ENCODE data around the gene SPART. TPM values are rescaled to one million over a fixed set of nuclear protein-coding genes. Genes with fewer than 3 reads are reported as not detected.

Gene SPART
- total RNA-seq, 1 donor from 2014 or later = 88.5 TPM

DNA sequence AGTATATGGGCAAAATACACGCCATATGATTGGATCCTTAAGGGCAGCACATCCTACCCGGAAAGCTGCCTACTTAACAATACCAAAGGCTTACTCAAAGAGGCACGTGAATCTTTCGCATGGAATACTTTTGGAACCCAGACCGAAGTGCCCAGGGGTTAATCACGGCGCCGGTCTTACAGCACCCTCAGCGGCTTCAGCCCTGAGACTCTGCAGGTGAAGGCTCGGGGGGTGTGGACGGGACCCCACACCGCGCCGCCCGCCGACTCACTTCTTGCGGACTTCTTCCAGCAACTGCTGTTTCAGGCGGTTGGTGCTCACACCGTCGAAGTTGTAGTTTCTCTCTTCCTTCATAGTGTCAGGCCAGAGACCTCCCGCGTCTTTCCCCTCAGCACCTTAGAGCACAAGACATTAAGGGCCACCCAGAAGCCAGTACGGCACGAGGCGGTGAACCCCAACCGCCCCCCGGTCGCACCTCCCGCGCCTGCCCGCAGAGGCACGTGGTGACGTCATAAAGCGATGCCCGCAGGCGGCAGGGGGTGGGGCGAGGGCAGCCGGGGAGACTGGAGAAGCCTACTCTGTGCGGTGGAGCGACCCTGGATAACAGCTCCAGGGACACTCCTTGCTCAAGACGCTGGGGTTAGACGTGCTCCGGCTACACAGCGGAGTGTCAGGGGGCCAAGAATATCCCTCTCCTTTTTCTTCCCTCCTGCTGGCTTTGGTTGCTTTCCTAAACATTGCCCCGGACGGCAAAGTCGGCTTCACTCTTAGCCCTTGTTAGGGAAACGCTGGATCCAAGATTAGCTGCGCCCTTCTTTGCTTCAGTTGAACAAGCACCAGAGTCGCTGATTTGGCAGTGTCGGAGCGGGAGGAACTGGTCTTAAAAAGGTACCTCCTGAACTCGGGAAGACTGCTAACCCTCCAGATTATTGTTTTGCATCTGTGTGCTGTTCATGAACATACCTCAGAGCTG, 48.5 kb downstream of the SPART start, which contains the start of gene CCDC169:
TSS of gene CCDC169 (minus strand) at position 449 of the 973 bp plus-strand sequence. CDS start at position 354, 95 bp downstream.
- Mint-ChIP-seq H3K4me3 (peak within 1 kb of the TSS; percentile 81), H3K36me3 (peaks cover 4% of the 10 kb centered on the region), H3K27ac (peak within 1 kb of the TSS; percentile 78), H3K9me3 (peaks cover 6% of the 10 kb centered on the region), H3K4me1 (peaks cover 19% of the 10 kb centered on the region), H3K27me3 (ENCODE audit: low read depth) (no peaks in the 10 kb centered on the region)
- DNase-seq (ENCODE audit: low spot score in 2 of 2, unreplicated experiment in 2 of 2) = peak; percentile 50 to 73
- TF ChIP-seq, protein P1, sequence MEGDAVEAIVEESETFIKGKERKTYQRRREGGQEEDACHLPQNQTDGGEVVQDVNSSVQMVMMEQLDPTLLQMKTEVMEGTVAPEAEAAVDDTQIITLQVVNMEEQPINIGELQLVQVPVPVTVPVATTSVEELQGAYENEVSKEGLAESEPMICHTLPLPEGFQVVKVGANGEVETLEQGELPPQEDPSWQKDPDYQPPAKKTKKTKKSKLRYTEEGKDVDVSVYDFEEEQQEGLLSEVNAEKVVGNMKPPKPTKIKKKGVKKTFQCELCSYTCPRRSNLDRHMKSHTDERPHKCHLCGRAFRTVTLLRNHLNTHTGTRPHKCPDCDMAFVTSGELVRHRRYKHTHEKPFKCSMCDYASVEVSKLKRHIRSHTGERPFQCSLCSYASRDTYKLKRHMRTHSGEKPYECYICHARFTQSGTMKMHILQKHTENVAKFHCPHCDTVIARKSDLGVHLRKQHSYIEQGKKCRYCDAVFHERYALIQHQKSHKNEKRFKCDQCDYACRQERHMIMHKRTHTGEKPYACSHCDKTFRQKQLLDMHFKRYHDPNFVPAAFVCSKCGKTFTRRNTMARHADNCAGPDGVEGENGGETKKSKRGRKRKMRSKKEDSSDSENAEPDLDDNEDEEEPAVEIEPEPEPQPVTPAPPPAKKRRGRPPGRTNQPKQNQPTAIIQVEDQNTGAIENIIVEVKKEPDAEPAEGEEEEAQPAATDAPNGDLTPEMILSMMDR (IDR thresholded peaks at IDR 0.05; ENCODE audit: unreplicated experiment) = no peak

DNA sequence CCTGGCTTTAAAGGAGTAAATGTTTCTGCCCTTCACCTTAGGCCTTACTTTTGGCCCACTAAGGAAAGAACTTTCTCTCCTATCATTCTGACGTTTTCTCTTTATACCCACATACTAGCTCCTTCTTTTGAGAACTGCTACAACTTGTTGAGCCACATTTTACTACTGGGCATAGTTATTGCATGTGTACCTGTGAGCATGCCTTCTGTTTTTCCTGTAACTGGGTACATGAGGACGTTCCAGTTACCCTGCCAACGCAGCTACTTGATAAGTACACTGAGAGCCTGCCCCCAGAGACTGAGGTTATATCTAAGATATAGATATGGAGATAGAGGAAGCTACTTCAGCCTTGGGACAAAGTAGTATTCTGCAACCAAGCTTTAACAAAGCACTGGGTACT, 52.1 kb downstream of the SPART start:
- Mint-ChIP-seq H3K9me3 (peaks cover 19% of the 10 kb centered on the region), H3K4me3 (no peak overlapping the region), H3K4me1 (peaks cover 12% of the 10 kb centered on the region), H3K27ac (no peak overlapping the region), H3K27me3 (ENCODE audit: low read depth) (no peaks in the 10 kb centered on the region), H3K36me3 (no peaks in the 10 kb centered on the region)
- TF ChIP-seq, protein P1 (IDR thresholded peaks at IDR 0.05; ENCODE audit: unreplicated experiment) = no peak
- DNase-seq (ENCODE audit: low spot score in 2 of 2, unreplicated experiment in 2 of 2) = no peak

DNA sequence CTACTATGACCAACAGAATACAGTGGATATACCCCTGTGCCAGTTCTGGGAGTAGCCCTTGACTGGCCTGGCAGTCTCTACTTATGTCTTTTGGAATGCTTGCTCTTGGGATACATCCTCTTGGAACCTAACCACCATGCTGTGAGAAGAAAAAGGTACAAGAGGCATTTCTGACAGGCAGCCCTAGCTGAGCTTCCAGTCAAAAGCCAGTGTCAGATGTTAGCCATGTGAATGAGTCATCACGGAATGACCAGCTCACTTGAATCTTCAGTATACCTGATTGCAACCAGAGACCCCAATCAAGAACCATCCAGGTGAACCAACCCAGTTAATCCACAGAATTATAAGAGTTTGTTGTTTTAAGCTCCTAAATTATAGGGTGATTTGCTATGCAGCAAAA, 52.7 kb downstream of the SPART start:
- Mint-ChIP-seq H3K4me3 (no peak overlapping the region), H3K36me3 (no peaks in the 10 kb centered on the region), H3K4me1 (peaks cover 6% of the 10 kb centered on the region), H3K27me3 (ENCODE audit: low read depth) (no peaks in the 10 kb centered on the region), H3K27ac (no peak overlapping the region), H3K9me3 (peaks cover 20% of the 10 kb centered on the region)
- TF ChIP-seq, protein P1 (IDR thresholded peaks at IDR 0.05; ENCODE audit: unreplicated experiment) = no peak
- DNase-seq (ENCODE audit: low spot score in 2 of 2, unreplicated experiment in 2 of 2) = no peak

DNA sequence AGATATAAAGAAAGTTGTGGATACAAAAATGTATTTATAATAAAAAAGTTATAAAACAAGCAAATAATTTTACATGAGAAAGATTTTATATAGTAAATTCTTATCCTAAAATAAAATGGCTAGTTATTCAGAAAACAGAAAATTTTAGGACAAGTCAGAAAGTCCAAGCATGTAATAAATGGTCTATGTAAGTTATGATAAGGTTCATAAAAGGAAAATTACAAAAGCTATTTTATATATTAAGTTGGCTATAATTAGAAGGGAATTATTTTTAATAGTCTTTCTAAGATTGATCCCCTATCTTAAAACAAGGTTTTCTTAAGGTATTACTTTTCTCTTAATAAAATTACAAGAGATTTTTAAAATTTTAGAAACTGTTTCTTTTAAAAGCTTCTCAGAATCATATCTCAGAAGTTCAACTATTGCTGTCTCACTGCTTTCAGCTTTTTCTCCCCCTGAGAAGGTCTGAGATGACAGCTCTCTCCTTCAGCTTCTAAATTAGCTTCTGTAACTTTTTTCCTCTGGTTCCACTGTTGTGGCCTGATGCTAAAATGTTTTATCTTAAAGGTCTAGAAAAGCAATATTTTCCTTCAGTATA, 57.3 kb downstream of the SPART start:
- no peak overlapping the region for H3K27ac Mint-ChIP-seq
- DNase-seq (ENCODE audit: low spot score in 2 of 2, unreplicated experiment in 2 of 2) = no peak
- peaks cover 31% of the 10 kb centered on the region for H3K9me3 Mint-ChIP-seq
- peaks cover 2% of the 10 kb centered on the region for H3K36me3 Mint-ChIP-seq
- TF ChIP-seq, protein P1 (IDR thresholded peaks at IDR 0.05; ENCODE audit: unreplicated experiment) = no peak
- no peaks in the 10 kb centered on the region for H3K27me3 Mint-ChIP-seq (ENCODE audit: low read depth)
- no peaks in the 10 kb centered on the region for H3K4me1 Mint-ChIP-seq
- H3K4me3 Mint-ChIP-seq = no peak overlapping the region

DNA sequence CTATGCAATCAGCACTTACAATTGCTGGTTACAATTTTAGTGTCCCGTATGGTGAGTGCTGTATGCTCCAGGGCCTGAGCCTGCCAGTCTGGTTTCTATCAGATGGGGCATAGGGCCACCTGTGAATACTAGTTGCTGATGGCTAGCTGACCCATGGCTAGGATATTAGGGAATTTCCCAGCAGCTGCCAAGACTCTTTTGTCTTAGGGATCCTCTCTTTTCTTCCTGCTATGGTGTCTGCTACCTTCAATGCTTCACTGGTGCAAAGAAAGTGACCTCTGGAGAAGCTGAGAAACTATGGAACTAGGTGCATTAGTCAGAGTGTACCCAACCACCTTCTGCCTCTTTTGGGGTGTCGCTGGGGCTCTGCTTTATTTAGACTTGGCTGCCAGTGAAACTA, 60.2 kb downstream of the SPART start:
- H3K36me3 Mint-ChIP-seq = peaks cover 2% of the 10 kb centered on the region
- no peak overlapping the region for H3K27ac Mint-ChIP-seq
- H3K4me1 Mint-ChIP-seq = peaks cover 4% of the 10 kb centered on the region
- TF ChIP-seq, protein P1 (IDR thresholded peaks at IDR 0.05; ENCODE audit: unreplicated experiment) = no peak
- no peak overlapping the region for H3K4me3 Mint-ChIP-seq
- DNase-seq (ENCODE audit: low spot score in 2 of 2, unreplicated experiment in 2 of 2) = no peak
- no peaks in the 10 kb centered on the region for H3K27me3 Mint-ChIP-seq (ENCODE audit: low read depth)
- peaks cover 23% of the 10 kb centered on the region for H3K9me3 Mint-ChIP-seq
